Subcutaneous adipose tissue (tissue), 4 donors: ENCODE data around the gene DONSON. TPM values are rescaled to one million over a fixed set of nuclear protein-coding genes. Genes with fewer than 3 reads are reported as not detected.

Experiments used
- CTCF ChIP-seq: fragments of 450-650 bp; IDR thresholded peaks from one replicate; pipeline ENCODE4 v1.5.1; 2016; ENCODE audit warnings: low read depth, mild to moderate bottlenecking, control low read depth, antibody characterized with exemption, moderate library complexity
- total RNA-seq, 4 donors: library from RNA; depleted of rRNA; stranded (reverse); fragments of >200 nt; gene quantifications; one replicate each; pipeline ENCODE4 v1.1.0, GENCODE V29; 2016

The DONSON gene
- total RNA-seq, 4 donors from 2014 or later: 7.3 to 23.8 (median 11.1) TPM

- TF ChIP-seq CTCF: no peak
Observed at GRCh38 chr21:33552093-33552998, 36.1 kb downstream of the DONSON start.

- no peak for TF ChIP-seq CTCF
Observed at GRCh38 chr21:33551664-33552063, 36.8 kb downstream of the DONSON start.

- TF ChIP-seq CTCF: no peak
Observed at GRCh38 chr21:33550772-33551660, 37.5 kb downstream of the DONSON start.

GRCh38 chr21:33549848-33550771 is 38.4 kb downstream of the DONSON start:
- TF ChIP-seq CTCF: no peak

- TF ChIP-seq CTCF: no peak
Observed at GRCh38 chr21:33546086-33546485, 42.4 kb downstream of the DONSON start.

GRCh38 chr21:33544451-33545195 is 43.9 kb downstream of the DONSON start:
- TF ChIP-seq CTCF: no peak
